ENCODE data around the gene RBMX2.
"Not testable (repeated sequence)": the region's sequence is repeated elsewhere in the genome, so short reads cannot be mapped to it uniquely, and the experiment has no call there.

The RBMX2 gene, protein sequence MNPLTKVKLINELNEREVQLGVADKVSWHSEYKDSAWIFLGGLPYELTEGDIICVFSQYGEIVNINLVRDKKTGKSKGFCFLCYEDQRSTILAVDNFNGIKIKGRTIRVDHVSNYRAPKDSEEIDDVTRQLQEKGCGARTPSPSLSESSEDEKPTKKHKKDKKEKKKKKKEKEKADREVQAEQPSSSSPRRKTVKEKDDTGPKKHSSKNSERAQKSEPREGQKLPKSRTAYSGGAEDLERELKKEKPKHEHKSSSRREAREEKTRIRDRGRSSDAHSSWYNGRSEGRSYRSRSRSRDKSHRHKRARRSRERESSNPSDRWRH

GRCh38 chrX:130401415-130402207 lies at the start of gene RBMX2:
RBMX2 (plus strand) TSS chrX:130401987; CDS start chrX:130402033, 46 bp downstream.
- peak; percentile 80 for DNase-seq (ENCODE audit: low read depth)

DNA sequence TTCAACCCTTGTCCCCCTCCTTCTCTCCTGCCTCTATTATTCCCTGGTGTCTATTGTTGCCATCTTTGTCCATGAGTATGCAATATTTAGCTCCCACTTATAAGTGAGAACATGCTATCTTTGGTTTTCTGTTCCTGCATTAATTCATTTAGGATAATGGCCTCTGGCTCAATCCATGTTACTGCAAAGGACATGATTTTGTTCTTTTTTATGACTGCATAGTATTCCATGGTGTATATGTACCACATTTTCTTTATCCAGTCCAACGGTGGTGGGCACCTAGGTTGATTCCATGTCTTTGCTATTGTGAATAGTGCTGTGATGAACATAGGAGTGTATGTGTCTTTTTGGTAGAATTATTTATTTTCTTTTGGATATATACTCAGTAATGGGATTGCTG lies 49.7 kb upstream of the RBMX2 start:
- not testable (repeated sequence) for DNase-seq (ENCODE audit: low read depth)

DNA sequence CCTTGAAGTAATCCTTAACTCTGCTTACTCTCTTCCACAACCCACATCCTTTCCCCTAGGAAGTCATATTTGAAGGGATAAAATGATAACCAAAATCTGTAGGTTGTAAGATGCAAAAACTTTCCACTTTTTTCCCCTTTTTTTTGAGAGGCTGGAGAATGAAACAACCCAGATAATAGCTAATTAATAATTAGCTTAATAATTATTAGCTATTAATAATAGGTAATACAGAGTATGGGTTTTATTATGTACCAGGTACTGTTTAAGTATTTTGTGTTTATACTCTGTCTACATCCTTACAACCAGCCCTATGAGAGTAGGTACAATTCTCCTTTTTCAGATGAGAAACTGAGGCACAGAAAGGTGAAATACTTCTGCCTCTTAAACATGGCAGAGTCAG lies 25.7 kb upstream of the RBMX2 start:
- DNase-seq (ENCODE audit: low read depth) = no peak

DNA sequence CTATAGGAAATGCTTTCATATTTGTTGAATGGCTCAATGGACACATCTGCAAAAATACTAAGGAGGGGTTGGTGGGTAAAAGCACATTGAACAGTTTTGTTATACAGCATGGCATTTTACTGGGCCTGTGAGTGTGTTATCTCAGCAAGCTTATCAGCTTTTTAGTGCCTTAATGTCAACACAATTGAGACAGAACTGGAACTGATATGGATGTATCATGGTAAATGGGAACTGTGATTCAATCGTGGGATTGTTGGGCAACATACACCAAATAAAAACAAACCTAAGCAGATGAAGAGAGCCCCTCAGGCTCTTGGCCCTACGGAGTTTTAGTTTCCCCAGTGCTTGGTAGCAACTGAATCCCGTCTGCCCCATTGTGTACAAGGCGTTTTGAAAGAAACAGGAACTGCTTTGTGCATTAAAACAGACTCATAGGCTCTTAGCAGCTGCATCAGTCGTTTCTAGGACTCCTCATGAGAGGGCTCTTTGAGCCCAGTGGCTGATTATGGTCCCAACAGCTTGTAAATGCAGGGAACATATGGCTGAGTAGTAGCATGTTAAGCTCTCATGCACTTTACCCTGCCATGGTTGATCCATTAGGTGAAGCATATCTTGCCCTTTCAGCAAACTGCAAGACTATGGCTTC lies 23.6 kb upstream of the RBMX2 start:
- DNase-seq (ENCODE audit: low read depth) = no peak

DNA sequence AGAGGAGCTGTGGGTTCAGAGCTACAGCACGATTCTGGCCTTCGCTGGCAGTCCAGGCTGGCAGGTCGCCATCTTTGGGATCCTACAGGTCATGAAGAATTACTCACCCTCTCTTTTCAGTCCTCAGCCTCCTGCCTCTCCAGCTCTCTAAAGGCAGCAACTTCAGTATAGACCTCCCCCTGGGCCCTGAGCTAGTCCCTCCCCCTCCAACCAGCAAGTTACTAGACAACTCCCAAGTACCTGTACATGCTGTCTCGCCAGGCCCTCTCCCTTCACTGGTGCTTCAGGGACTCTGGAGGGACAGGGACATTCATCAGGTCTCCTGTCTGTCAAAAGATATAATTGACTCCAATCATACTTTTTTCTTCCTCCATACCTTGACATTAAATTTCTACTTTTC lies 16.3 kb upstream of the RBMX2 start, which contains the start of gene GPR119:
Gene GPR119, minus strand, starts transcription at position 155 of the 400 bp plus-strand sequence. CDS start 227 bp downstream, outside the sequence.
- DNase-seq (ENCODE audit: low read depth) = no peak

DNA sequence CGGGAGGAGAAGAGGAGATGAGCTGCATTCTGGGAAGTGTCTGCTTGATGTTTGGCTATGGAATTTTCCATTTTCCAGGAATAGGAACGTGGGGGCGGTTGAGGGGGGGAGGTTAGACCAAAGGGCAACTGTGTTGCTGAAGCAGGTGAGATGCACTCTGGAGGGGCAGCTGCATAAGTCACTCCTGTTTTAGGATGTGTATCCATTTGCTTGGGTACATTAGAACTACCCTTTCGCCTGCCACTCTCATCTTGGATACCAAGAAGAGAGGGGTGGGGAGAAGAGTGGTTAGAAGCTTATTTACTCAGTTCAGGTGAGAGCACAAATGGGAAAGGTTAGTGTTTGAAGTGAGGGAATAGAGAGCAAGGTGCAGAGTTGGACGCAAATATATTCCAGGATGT lies 15.4 kb upstream of the RBMX2 start:
- DNase-seq (ENCODE audit: low read depth) = no peak

DNA sequence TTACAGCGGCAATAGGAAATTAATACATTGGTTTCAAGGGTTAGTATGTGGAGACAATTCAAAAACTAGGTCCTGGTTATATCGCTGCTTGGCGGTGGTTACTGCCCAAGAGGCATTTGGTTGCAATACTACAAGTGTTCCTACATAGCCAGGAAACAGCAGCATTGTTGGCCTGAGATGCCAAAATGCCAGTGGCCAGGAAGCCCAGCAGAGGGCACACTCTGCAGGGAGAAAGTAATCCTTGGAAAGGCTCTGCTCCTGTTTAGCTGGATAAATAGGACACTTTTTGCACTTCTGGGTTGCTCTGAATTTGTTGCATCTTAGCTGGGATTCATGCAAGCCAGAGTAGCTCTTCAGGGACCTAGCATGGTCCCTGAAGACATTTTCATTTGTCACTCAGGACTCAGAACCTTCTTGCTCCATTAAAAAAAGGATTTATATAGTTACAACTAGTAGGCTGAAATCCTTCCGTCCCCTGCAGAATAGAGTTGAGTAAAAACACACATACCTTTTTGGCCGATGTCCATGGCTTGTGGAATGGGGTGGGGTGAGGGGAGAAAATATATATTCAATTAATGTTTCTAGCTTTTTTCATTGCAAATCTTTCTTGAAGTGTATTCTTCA lies 8.2 kb upstream of the RBMX2 start:
- DNase-seq (ENCODE audit: low read depth) = peak; percentile 53

GRCh38 chrX:130395341-130395740 lies 6.4 kb upstream of the RBMX2 start:
- DNase-seq (ENCODE audit: low read depth) = no peak

DNA sequence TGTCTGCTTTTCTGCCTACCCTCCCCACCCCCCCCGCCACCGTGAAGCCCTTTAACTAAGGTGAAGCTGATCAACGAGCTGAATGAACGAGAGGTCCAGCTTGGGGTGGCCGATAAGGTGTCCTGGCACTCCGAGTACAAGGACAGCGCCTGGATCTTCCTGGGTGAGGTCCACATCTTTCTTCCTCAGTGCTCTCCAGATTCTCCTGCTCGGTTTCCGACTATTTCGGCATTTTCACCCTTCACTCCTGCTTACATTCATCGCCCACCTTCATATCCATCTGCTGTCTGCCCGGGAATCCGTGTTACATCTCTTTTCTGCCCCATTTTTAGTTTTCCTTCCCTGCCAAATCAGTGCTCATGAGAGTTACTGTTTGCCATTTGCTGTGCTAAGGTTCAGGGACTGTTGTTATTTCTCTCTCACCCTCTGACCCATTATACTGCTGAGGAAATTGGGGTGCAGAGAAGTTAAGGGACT lies 459 bp downstream of the RBMX2 start:
- DNase-seq (ENCODE audit: low read depth) = no peak

- DNase-seq (ENCODE audit: low read depth) = peak; percentile 1
Observed at GRCh38 chrX:130413415-130413814, 11.6 kb downstream of the RBMX2 start.

DNA sequence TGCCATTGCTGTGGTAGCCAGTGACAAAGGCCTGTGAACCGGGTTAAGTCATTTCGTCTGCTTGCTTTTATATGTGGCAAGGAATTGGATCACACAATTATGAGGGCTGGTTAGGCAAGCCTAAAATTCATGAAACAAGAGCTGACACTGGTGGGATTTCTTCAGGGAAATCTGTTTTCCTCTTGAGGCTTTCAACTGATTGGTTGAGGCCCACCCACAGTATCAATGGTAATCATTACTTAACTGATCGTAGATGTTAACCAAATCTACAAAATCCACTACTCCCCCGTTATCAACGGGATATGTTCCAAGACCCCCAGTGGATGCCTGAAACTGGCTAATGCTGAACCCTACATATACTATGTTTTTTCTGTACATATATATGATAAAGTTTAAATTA lies 13.0 kb downstream of the RBMX2 start:
- DNase-seq (ENCODE audit: low read depth) = no peak

DNA sequence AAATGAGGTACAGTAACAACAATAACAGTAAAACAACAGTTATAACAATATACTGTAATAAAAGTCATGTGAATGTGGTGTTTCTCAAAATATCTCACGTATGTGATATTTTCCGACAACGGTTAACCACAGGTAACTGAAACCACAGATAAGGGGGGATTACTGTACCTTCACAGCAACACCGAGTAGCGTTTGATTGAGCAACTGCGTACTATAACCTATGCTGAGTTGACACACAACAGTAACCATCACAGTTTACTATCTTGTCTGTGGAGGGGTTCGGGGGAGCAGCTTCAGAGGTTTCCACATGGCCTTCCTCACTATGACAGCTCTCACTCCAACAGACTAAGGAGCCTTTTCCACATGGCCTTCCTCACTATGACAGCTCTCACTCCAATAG lies 13.4 kb downstream of the RBMX2 start:
- DNase-seq (ENCODE audit: low read depth) = no peak

- no peak for DNase-seq (ENCODE audit: low read depth)
Observed at GRCh38 chrX:130416785-130417184, 15.0 kb downstream of the RBMX2 start.

- no peak for DNase-seq (ENCODE audit: low read depth)
Observed at GRCh38 chrX:130418066-130418465, 16.3 kb downstream of the RBMX2 start.

DNA sequence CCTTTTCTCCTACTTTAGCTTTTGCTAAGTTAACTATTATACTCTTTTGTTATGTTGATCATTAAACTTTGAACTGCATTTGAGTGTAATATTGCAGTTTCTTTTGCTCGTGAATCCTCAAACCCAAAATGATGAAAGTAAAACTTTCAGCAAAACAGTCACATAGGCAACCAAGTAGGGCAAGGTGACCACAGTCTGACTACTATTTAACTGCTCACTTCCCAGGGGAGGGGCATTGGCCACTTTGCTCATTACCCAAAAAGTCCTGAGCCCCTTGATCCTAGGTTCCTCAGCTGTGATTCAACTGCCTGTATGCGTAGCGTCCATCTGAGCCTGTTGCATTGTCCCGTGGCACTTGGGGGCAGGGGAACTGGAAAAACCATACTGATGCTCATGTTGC lies 17.0 kb downstream of the RBMX2 start:
- no peak for DNase-seq (ENCODE audit: low read depth)

DNA sequence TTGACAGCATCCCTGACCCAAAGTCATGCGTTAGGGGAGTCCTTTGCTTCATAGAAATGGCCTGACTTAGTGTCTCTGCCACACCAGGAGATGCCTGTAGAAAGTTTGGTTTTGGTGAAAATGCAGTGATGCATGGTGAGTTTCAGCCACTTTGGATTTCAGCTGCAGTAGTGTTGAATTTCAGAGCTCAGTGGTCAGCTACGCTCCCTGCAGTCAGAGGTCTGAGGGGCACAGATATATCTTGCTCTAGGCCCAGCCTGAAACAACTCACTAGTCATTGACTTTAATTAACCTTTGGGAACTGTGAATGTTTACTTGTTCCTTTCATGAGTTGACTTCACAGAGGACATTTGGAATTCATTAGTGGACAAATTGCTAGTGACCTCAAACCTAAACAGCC lies 17.5 kb downstream of the RBMX2 start:
- no peak for DNase-seq (ENCODE audit: low read depth)

- DNase-seq (ENCODE audit: low read depth) = no peak
Observed at GRCh38 chrX:130426531-130426930, 24.7 kb downstream of the RBMX2 start.

GRCh38 chrX:130429236-130429635 lies 27.4 kb downstream of the RBMX2 start:
- not testable (repeated sequence) for DNase-seq (ENCODE audit: low read depth)

DNA sequence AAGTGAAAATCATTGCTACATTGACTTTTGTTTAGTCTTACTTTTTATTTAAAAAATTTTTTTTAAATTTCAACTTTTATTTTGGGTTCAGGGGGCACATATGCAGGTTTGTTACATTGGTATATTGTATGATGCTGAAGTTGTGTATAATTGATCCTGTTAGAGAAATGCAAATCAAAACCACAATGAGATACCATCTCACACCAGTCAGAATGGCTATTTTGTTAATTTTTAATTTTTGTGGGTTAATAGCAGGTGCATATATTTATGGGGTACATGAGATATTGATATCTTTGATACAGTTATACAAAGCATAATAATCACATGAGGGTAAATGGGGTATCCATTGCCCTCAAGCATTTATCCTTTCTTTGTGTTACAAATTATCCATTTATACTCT lies 34.1 kb downstream of the RBMX2 start:
- DNase-seq (ENCODE audit: low read depth) = no peak

DNA sequence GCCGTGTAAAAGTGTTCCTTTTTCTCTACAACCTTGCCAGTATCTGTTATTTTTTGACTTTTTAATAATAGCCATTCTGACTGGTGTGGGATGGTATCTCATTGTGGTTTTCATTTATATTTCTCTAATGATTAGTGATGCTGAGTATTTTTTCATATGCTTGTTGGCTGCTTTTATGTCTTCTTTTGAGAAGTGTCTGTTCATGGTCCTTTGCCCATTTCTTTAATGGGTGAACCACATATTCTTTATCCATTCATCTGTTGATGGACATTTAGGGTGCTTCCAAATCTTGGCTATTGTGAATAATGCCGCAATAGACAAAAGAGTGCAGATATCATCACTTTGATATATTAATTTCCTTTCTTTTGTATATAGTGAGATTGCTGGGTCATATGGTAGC lies 36.2 kb downstream of the RBMX2 start:
- not testable (repeated sequence) for DNase-seq (ENCODE audit: low read depth)

DNA sequence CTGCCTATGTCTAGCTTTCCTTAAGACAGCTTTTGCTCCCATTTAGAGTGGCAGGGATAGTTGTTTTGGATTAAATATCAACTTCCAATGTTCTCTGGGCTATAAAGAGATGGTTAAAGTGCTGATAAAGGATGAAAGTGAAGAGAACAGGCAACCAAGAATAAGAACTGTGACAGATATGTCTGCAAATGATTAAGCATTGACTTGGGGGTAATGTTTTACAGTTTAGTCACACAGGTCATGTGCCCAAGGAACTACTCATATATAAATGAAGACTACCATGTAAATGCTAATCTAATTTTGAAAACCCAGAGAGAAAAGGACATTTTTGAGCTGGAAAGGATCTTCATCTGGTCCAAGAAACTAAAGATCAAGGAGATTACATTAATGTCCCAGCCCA lies 42.1 kb downstream of the RBMX2 start:
- DNase-seq (ENCODE audit: low read depth) = no peak

GRCh38 chrX:130444641-130445336 lies 43.0 kb downstream of the RBMX2 start:
- no peak for DNase-seq (ENCODE audit: low read depth)

Measured in EH (cell line).